CD4-positive, alpha-beta T cell (primary cell): ENCODE data around the gene GPR176. TPM values are rescaled to one million over a fixed set of nuclear protein-coding genes. Genes with fewer than 3 reads are reported as not detected.

Experiments used
- ATAC-seq: fragments of 200-7000 bp; cut with Tn5 transposase; one replicate; pipeline ENCODE4 v1.10.0; 2022; ENCODE audit warnings: mild to moderate bottlenecking; ENCODE audit not compliant: poor library complexity
- CTCF ChIA-PET: fragments of 350-600 bp; sonication (Branson Sonifier 250); formaldehyde crosslinking; loops from one replicate; lab custom pipeline; 2021; ENCODE audit warnings: antibody characterized with exemption, inconsistent platforms; lab: Charles Lee
- POLR2A ChIA-PET: fragments of 350-600 bp; sonication (Branson Sonifier 250); formaldehyde crosslinking; loops from one replicate; lab custom pipeline; 2021; ENCODE audit warnings: antibody characterized with exemption, inconsistent platforms; lab: Charles Lee
- DNase-seq, 14 experiments: peaks; one replicate each; pipeline ENCODE4 v3.0.0-alpha.2; 2013 to 2020; ENCODE audit warnings: mixed read lengths in 2 of 14
- H3K27ac ChIP-seq, 2 donors: one replicate each; pipeline versions ENCODE4 v1.5.1 to v1.7.0; 2013; ENCODE audit warnings: low read length in 2 of 2, low read depth in 1 of 2, mild to moderate bottlenecking in 1 of 2
- H3K27me3 ChIP-seq, 2 experiments: 1 replicate in 1 of 2; 2 replicates in 1 of 2; pipeline versions ENCODE4 v1.6.1 to v1.7.0; 2013; ENCODE audit warnings: low read length in 2 of 2, control low read depth in 1 of 2, mild to moderate bottlenecking in 1 of 2, moderate library complexity in 1 of 2; ENCODE audit not compliant: insufficient read depth in 2 of 2, control insufficient read depth in 1 of 2
- H3K36me3 ChIP-seq: one replicate; pipeline ENCODE4 v1.6.1; 2013; ENCODE audit warnings: low read length, control low read depth; ENCODE audit not compliant: insufficient read depth
- H3K4me1 ChIP-seq: one replicate; pipeline ENCODE4 v1.6.1; 2013; ENCODE audit warnings: low read length, control low read depth; ENCODE audit not compliant: insufficient read depth
- H3K4me3 ChIP-seq: one replicate; pipeline ENCODE4 v1.5.1; 2013; ENCODE audit warnings: mild to moderate bottlenecking, low read length, moderate library complexity
- H3K9me3 ChIP-seq, 2 experiments: 1 replicate in 1 of 2; 2 replicates in 1 of 2; pipeline versions ENCODE4 v1.6.1 to v1.7.0; 2013; ENCODE audit warnings: low read length in 2 of 2, mild to moderate bottlenecking in 2 of 2, control low read depth in 1 of 2, moderate library complexity in 1 of 2; ENCODE audit not compliant: control insufficient read depth in 1 of 2, insufficient read depth in 1 of 2
- H3K27ac Mint-ChIP-seq: one replicate; pipeline ENCODE4 v1.8.0; 2020; ENCODE audit warnings: mixed read lengths
- H3K27me3 Mint-ChIP-seq: one replicate; pipeline ENCODE4 v1.8.0; 2021; ENCODE audit warnings: mixed read lengths
- H3K36me3 Mint-ChIP-seq: one replicate; pipeline ENCODE4 v1.8.0; 2021; ENCODE audit warnings: low read depth, mixed read lengths
- H3K4me1 Mint-ChIP-seq: one replicate; pipeline ENCODE4 v1.8.0; 2021; ENCODE audit warnings: low read depth, mixed read lengths
- H3K4me3 Mint-ChIP-seq: one replicate; pipeline ENCODE4 v1.8.0; 2020; ENCODE audit warnings: mild to moderate bottlenecking, mixed read lengths
- H3K9me3 Mint-ChIP-seq: one replicate; pipeline ENCODE4 v1.8.0; 2020; ENCODE audit warnings: mixed read lengths
- CTCF ChIP-seq: fragments of 200-600 bp; IDR thresholded peaks from one replicate; pipeline ENCODE4 v1.8.0; 2022; ENCODE audit warnings: antibody characterized with exemption, mild to moderate bottlenecking
- intact Hi-C, 2 experiments: fragments of 100-400 bp; cut with DNase I in 1 of 2; cut with micrococcal nuclease in 1 of 2; formaldehyde crosslinking; loops; one replicate each; pipeline versions ENCODE4 v1.15.1 to v1.9.0; 2023 to 2025; cut with DNase I, micrococcal nuclease
- total RNA-seq, 174 experiments: library from RNA in 2 of 174; stranded (reverse) in 2 of 174; gene quantifications; one replicate each; pipeline ENCODE4 v1.2.3 and lab custom pipeline; 2021 to 2026

GPR176 gene
- total RNA-seq, 2 experiments from 2014 or later: not detected

DNA sequence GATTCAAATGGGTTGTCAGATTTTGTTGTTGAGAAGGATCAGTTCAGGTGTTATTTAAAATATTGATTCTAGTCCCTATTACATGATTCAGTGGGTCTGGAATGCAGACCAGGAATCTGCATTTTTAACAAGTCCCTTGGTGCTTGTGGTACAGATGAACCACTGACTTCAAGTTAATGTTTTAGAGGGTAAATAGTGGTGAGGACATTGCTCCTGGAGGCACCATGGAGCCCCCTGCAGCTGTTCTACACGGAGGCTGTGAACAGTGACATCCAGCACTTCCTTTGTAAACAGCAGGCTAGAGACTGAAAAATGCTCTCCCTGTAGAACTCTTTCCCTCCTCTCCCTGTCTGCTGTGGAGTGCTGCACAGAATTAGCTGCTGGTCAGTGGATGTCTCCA lies 132.6 kb downstream of the GPR176 start:
- H3K27ac Mint-ChIP-seq: no peak overlapping the region
- no peaks in the 10 kb centered on the region for H3K9me3 ChIP-seq

GRCh38 chr15:39786447-39787056 lies 133.5 kb downstream of the GPR176 start:
- Mint-ChIP-seq H3K27me3 (no peaks in the 10 kb centered on the region), H3K27ac (peak overlapping the region; percentile 52), H3K4me1 (peaks cover 48% of the 10 kb centered on the region), H3K36me3 (peaks cover 12% of the 10 kb centered on the region), H3K9me3 (no peaks in the 10 kb centered on the region), H3K4me3 (peak overlapping the region; percentile 10)
- ChIA-PET CTCF (interaction anchor here (1.0 to 1.7 kb wide), 2 partner anchors 488 to 551 kb away, joined by 4 to 6 read pairs; no protein-coding TSS in a partner anchor), POLR2A (interaction anchor here (1.9 kb wide), 1 partner anchor 12 kb away, joined by 6 read pairs; no protein-coding TSS in a partner anchor)
- Histone ChIP-seq H3K4me1 (peaks cover 9% of the 10 kb centered on the region), H3K9me3 (no peaks in the 10 kb centered on the region), H3K36me3 (no peaks in the 10 kb centered on the region), H3K27me3 (no peaks in the 10 kb centered on the region), H3K4me3 (no peak overlapping the region), H3K27ac (no peak overlapping the region)
- ATAC-seq (no peak), DNase-seq (peak in 3 of 14 experiments; percentile 42 to 69 (median 66))
- intact Hi-C loops: loop anchor here (1.0 to 10.0 kb wide), 17 partner anchors 88 to 1334 kb away; partner anchors contain the start of genes BMF (in 1 of the 2), CCDC32 (in 1 of the 2), EIF2AK4 (in 1 of the 2) and FAM98B (in 1 of the 2)
- peak; percentile 70 for TF ChIP-seq CTCF

More for the DNA sequence above, 132.6 kb downstream of the GPR176 start:
- Mint-ChIP-seq H3K4me1 (peaks cover 39% of the 10 kb centered on the region), H3K36me3 (peaks cover 8% of the 10 kb centered on the region), H3K9me3 (no peaks in the 10 kb centered on the region), H3K27me3 (no peaks in the 10 kb centered on the region), H3K4me3 (no peak overlapping the region)
- TF ChIP-seq CTCF: no peak
- Histone ChIP-seq H3K27me3 (no peaks in the 10 kb centered on the region), H3K4me3 (no peak overlapping the region), H3K36me3 (no peaks in the 10 kb centered on the region), H3K27ac (no peak overlapping the region), H3K4me1 (peaks cover 4% of the 10 kb centered on the region)
- intact Hi-C loops: loop anchor here (2.0 to 10.0 kb wide), 16 partner anchors 87 to 1335 kb away; partner anchors contain the start of genes BMF (in 1 of the 2), CCDC32 (in 1 of the 2), EIF2AK4 (in 1 of the 2) and FAM98B (in 1 of the 2)
- CTCF ChIA-PET: interaction anchor here (0.7 to 1.0 kb wide), 3 partner anchors 27 to 551 kb away, joined by 3 to 6 read pairs (median 4); partner anchors contain the start of gene GPR176
- DNase-seq (no peak), ATAC-seq (no peak)
- POLR2A ChIA-PET: interaction anchor here (1.1 to 1.2 kb wide), 2 partner anchors 13 to 487 kb away, joined by 3 read pairs; no protein-coding TSS in a partner anchor

DNA sequence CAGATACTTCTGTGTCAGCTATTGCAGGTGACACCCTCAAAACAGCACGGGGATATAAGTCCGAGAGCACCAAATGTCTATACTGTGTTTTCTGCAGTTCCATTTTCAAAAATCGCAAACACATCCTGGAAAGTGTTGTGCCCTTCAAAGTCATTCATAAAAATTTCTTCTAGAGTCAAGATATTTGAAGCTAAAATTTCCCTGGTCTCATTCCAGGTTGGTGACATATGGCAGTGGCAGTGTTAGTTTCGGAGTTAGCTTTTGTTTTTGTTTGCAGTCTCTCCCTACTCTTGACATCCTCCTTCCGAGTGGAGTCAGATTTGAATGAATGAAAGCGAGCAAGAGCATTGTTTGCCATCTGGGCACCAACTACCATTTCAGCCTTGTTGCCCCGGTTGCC lies 134.2 kb downstream of the GPR176 start:
- Histone ChIP-seq H3K4me3 (no peak overlapping the region), H3K4me1 (peaks cover 9% of the 10 kb centered on the region), H3K27ac (no peak overlapping the region), H3K27me3 (no peaks in the 10 kb centered on the region), H3K36me3 (no peaks in the 10 kb centered on the region), H3K9me3 (no peaks in the 10 kb centered on the region)
- Mint-ChIP-seq H3K9me3 (no peaks in the 10 kb centered on the region), H3K27ac (peak overlapping the region; percentile 52), H3K36me3 (peaks cover 12% of the 10 kb centered on the region), H3K4me3 (peak overlapping the region; percentile 43), H3K4me1 (peaks cover 55% of the 10 kb centered on the region), H3K27me3 (no peaks in the 10 kb centered on the region)
- ATAC-seq: no peak
- DNase-seq: no peak
- POLR2A ChIA-PET: interaction anchor here (1.9 kb wide), 1 partner anchor 11 kb away, joined by 6 read pairs; no protein-coding TSS in a partner anchor
- intact Hi-C loops: loop anchor here (1.0 to 10.0 kb wide), 17 partner anchors 89 to 1334 kb away; partner anchors contain the start of genes BMF (in 1 of the 2), CCDC32 (in 1 of the 2), EIF2AK4 (in 1 of the 2) and FAM98B (in 1 of the 2)
- TF ChIP-seq CTCF: no peak
- CTCF ChIA-PET: interaction anchor here (1.7 kb wide), 1 partner anchor 489 kb away, joined by 6 read pairs; no protein-coding TSS in a partner anchor
